Adrenal gland (tissue), 12 donors: ENCODE results near the gene SYNPO2. TPM values are rescaled to one million over a fixed set of nuclear protein-coding genes. Genes with fewer than 3 reads are reported as not detected.

Experiments used
- DNase-seq, 7 donors: peaks; one replicate each; pipeline ENCODE4 v3.0.0-alpha.2; 2019 to 2020
- H3K27ac ChIP-seq, 5 donors: fragments of 200-600 bp; sonication (generic) in 4 of 5; 1 replicate in 3 of 5; 2 replicates in 2 of 5; pipeline versions ENCODE4 v1.5.1 to v1.8.0; 2016 to 2020; ENCODE audit warnings: mild to moderate bottlenecking in 1 of 5
- H3K27me3 ChIP-seq: fragments of 200-600 bp; 2 replicates; pipeline ENCODE4 v1.8.0; 2021
- H3K36me3 ChIP-seq, 2 donors: fragments of 200-600 bp; replicated peaks in 1 of 2; 1 replicate in 1 of 2; 2 replicates in 1 of 2; pipeline versions ENCODE4 v1.5.1 to v1.8.0; 2018 to 2022
- H3K4me1 ChIP-seq, 2 donors: fragments of 200-600 bp; replicated peaks in 1 of 2; 1 replicate in 1 of 2; 2 replicates in 1 of 2; pipeline versions ENCODE4 v1.5.1 to v1.8.0; 2018 to 2021
- H3K4me3 ChIP-seq, 4 donors: fragments of 200-600 bp; sonication (generic) in 3 of 4; one replicate each; pipeline ENCODE4 v1.5.1; 2016 to 2018
- H3K9me3 ChIP-seq, 3 donors: fragments of 200-600 bp; sonication (generic) in 1 of 3; replicated peaks in 1 of 3; 1 replicate in 2 of 3; 2 replicates in 1 of 3; pipeline versions ENCODE4 v1.5.1 to v1.8.0; 2016 to 2021
- POLR2A ChIP-seq, 2 donors: fragments of 450-650 bp; IDR thresholded peaks; one replicate each; pipeline ENCODE4 v1.6.1; 2017; ENCODE audit warnings: antibody characterized with exemption in 2 of 2, mild to moderate bottlenecking in 2 of 2, moderate library complexity in 1 of 2
- WGBS, 4 donors: extraction: QIAGEN DNeasy Blood & Tissue Kit in 2 of 4; methylation state at CpG; one replicate each; pipeline versions ENCODE4 v1.1.5 to v1.1.7; 2013 to 2017; 5-methylcytosine and 5-hydroxymethylcytosine counted together
- intact Hi-C, 2 donors: fragments of 100-400 bp; cut with DNase I; formaldehyde crosslinking; loops; one replicate each; pipeline versions ENCODE4 v1.14.1 to v1.15.0; 2022 to 2023
- polyA plus RNA-seq, 3 donors: library from polyadenylated mRNA; stranded (reverse); fragments of 200-250 nt in 2 of 3; fragments of 350-450 nt in 1 of 3; fragmentation: Illumina TruSeq in 1 of 3; extraction: RNeasy Lipid Tissue Mini Kit (QIAGEN cat#74804) in 1 of 3; gene quantifications; one replicate each; pipeline ENCODE4 v1.2.3, GENCODE V29; 2013 to 2014
- total RNA-seq, 9 donors: library from RNA; depleted of rRNA in 4 of 9; stranded (reverse); fragments of >200 nt in 4 of 9; fragments of 120-200 nt in 1 of 9; fragmentation: NEBNext Ultra II Directional in 1 of 9; extraction: Animal tissue kit (Norgen Biotek cat#: 25700) in 1 of 9; gene quantifications; one replicate each; pipeline versions ENCODE4 v1.1.0 to v1.2.4, GENCODE V29; 2013 to 2023
- TF ChIP-seq, protein P1 (sequence below), 6 experiments: fragments of 450-650 bp in 4 of 6; fragments of 200-600 bp in 2 of 6; sonication (generic) in 1 of 6; IDR thresholded peaks; 1 replicate in 5 of 6; 2 replicates in 1 of 6; pipeline versions ENCODE4 v1.5.1 to v1.8.0; 2016 to 2021; ENCODE audit warnings: antibody characterized with exemption in 6 of 6, mild to moderate bottlenecking in 2 of 6, moderate library complexity in 1 of 6
- donor health status: healthy with polysubstance abuse.
- donor health status: Bipolar disorder and iron deficiency.
- donor health status: DM: yes; HTN: yes; CAD: no.
- donor health status: DM: no; HTN: no; CAD: no.
- donor health status: DM: no; HTN: no; CAD: no.
- donor health status: DM: yes; HTN: yes; CAD: no.

Gene SYNPO2
- total and polyA plus RNA-seq, 12 donors, result 4.5 to 49.0 (median 18.4) TPM

DNA sequence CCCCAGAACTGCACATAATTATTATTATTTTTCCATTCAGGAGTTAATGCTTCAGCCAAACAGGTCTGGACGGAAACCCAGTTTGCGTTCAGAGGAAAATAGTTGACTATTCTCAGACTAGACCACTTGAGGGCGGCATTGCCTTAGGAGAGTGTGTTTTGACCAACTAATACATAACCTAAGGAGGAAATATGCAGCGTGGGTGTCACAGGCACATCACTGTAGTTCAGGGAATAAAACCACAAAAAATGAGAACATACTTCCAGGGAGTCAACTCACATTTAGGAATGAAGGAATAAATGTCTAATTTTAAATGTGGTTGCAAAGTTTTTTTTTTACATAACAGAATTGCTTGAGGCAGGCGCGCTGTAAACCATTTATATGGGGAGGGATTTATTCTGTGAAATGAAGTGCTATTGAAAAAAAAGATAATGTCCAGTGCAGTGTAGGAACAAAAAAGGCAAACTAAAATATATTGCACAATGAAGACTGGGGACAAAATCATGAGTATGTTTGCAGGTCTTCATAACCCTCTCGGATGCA is 93.3 kb downstream of the SYNPO2 start:
- intact Hi-C loops, result loop anchor here (5.0 to 10.0 kb wide), 3 partner anchors 53 to 305 kb away; no protein-coding TSS in a partner anchor
- Histone ChIP-seq H3K27ac (no peak overlapping the region), H3K4me3 (no peak overlapping the region), H3K4me1 (peaks cover 0 to 4% of the 10 kb centered on the region in 2 donors), H3K9me3 (no peaks in the 10 kb centered on the region), H3K36me3 (no peaks in the 10 kb centered on the region), H3K27me3 (no peaks in the 10 kb centered on the region)
- TF ChIP-seq, protein P1, sequence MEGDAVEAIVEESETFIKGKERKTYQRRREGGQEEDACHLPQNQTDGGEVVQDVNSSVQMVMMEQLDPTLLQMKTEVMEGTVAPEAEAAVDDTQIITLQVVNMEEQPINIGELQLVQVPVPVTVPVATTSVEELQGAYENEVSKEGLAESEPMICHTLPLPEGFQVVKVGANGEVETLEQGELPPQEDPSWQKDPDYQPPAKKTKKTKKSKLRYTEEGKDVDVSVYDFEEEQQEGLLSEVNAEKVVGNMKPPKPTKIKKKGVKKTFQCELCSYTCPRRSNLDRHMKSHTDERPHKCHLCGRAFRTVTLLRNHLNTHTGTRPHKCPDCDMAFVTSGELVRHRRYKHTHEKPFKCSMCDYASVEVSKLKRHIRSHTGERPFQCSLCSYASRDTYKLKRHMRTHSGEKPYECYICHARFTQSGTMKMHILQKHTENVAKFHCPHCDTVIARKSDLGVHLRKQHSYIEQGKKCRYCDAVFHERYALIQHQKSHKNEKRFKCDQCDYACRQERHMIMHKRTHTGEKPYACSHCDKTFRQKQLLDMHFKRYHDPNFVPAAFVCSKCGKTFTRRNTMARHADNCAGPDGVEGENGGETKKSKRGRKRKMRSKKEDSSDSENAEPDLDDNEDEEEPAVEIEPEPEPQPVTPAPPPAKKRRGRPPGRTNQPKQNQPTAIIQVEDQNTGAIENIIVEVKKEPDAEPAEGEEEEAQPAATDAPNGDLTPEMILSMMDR (IDR thresholded peaks at IDR 0.05), result peak; percentile 62 to 93 (median 84)
- no peak for TF ChIP-seq POLR2A (IDR thresholded peaks at IDR 0.05)
- 34 to 37% (median 35%) methylated on average over 7 of the region's 7 CpGs for WGBS, 4 donors
- DNase-seq, result peak; percentile 58 to 86 (median 66)

DNA sequence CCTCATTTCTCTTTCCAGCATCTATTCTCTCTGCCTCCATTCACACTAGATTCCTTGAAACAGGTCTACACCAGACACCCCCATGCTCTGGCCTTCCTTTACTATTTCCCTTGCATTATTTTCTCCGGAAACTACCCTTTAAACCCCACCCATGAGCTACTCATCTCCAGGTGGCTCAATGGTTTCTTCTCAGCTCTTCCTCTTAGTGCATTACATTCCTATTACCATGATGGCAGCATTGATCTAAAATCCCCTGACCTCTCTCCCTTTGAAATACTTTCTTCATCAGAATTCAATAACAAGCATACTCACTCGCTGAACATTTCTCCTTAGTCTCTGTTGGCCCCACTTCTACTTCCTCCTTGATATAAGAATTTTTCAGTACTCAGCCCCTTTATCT is 94.6 kb downstream of the SYNPO2 start:
- no peaks in the 10 kb centered on the region for H3K36me3 ChIP-seq
- H3K4me3 ChIP-seq, result no peak overlapping the region
- no peak overlapping the region for H3K27ac ChIP-seq
- TF ChIP-seq, protein P1 (IDR thresholded peaks at IDR 0.05), result no peak
- TF ChIP-seq POLR2A (IDR thresholded peaks at IDR 0.05), result no peak
- peaks cover 0 to 4% of the 10 kb centered on the region in 2 donors for H3K4me1 ChIP-seq
- no peaks in the 10 kb centered on the region for H3K27me3 ChIP-seq
- H3K9me3 ChIP-seq, result no peaks in the 10 kb centered on the region
- intact Hi-C loops, result loop anchor here (5.0 to 10.0 kb wide), 3 partner anchors 52 to 304 kb away; no protein-coding TSS in a partner anchor
- WGBS, 4 donors, result 63 to 79% (median 72%) methylated on average over 2 of the region's 2 CpGs
- no peak for DNase-seq

DNA sequence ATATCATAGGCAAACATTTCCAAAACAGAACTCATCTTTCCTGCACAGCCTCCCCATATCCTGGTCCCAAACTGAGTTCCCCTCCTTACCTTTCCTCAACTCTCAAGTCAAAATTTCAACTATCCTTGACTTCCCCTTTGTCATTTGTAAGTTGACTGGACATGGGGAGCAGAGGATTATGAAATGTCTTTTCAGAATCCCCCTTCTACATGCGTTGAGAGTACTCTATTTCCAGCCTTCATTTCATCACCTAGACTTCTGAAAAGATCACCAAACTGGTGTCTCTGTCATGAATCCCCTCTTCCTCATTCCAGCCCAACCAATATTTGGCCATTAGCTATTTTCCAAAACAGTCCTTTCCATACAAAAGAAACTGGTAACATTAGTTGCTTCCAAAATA is 95.2 kb downstream of the SYNPO2 start:
- H3K36me3 ChIP-seq, result no peaks in the 10 kb centered on the region
- 39 to 59% (median 42%) methylated on average over 1 of the region's 1 CpG for WGBS, 4 donors
- H3K27me3 ChIP-seq, result no peaks in the 10 kb centered on the region
- H3K27ac ChIP-seq, result no peak overlapping the region
- no peaks in the 10 kb centered on the region for H3K9me3 ChIP-seq
- TF ChIP-seq POLR2A (IDR thresholded peaks at IDR 0.05), result no peak
- H3K4me3 ChIP-seq, result no peak overlapping the region
- H3K4me1 ChIP-seq, result peaks cover 0 to 4% of the 10 kb centered on the region in 2 donors
- no peak for DNase-seq
- intact Hi-C loops, result loop anchor here (5.0 to 10.0 kb wide), 3 partner anchors 51 to 303 kb away; no protein-coding TSS in a partner anchor

DNA sequence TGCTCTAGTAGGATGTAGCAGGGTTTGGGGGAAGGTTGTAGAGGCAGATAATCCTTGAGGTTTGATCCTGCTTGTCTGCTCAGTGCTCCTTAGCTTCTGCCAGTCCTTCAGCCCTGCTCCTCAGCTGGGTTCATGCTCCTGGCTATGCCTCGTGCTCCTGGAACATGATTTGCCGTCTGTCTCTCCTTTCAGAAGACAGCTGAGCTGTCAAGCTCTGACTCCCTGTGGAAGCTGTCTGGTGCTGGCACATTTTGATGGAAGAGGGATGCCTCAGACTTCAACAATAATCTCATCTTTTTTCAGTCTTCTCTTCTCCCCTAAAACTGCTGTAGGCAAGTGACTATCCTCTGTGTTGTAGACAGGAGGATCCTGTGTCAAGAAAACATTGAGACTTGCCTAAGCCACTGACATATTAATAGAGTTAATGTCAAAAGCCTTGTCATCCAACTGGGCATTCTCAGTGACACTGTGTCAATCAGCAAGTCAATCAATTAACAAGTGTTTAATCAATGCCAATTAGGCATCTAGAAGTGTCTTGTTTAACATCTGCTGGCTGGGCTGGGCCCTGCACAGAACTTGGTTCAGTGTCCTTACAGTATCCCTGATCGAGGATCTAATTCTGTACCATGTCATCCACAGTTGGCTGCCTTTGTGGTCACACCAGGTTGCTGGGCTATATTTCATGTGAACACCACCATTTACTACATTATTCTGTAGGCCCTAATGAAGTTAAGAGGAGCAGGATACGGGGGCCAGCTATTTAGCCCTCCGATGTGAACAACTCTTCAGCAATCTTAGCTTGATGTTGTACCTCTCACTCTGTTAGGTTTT is 96.7 kb downstream of the SYNPO2 start:
- Histone ChIP-seq H3K27ac (no peak overlapping the region), H3K4me3 (no peak overlapping the region), H3K4me1 (peaks cover 0 to 4% of the 10 kb centered on the region in 2 donors), H3K27me3 (no peaks in the 10 kb centered on the region), H3K9me3 (no peaks in the 10 kb centered on the region), H3K36me3 (no peaks in the 10 kb centered on the region)
- 82 to 89% (median 82%) methylated on average over 5 of the region's 5 CpGs for WGBS, 4 donors
- no peak for DNase-seq
- intact Hi-C loops, result loop anchor here in 1 of 2 donors (10.0 kb wide), 2 partner anchors 49 to 299 kb away; no protein-coding TSS in a partner anchor
- no peak for TF ChIP-seq POLR2A (IDR thresholded peaks at IDR 0.05)

DNA sequence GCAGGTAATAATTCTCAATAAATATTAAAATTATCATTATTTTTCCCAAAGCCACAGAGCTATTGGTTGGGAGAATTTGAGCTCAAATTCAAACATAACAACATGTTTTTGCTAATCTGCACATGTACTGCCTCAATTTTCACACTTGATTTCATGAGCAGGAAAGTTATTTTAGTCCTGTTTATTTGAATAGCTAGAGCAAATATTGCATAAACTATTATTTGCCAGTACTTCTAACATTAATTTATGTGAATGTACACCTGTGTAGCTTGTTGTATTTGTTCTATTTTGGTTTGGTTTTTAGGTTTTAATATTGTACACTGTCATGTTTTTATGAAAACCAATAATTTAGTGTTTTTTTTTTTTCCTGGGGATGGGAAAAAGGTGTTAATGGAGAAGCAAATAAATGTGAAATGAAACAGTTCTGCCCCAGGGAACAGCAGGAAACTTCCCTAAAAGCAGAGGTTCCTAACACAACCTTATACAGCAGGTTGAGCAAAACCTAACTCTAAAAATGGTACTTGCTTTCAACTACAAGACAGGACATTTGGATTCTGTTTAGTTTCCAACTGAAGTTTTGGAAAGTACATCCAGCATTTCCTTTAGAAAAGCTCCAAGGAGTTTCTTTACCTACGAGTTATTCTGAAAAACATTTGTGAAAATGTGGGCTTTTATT is 99.4 kb downstream of the SYNPO2 start:
- H3K27me3 ChIP-seq, result no peaks in the 10 kb centered on the region
- H3K27ac ChIP-seq, result no peak overlapping the region
- H3K9me3 ChIP-seq, result no peaks in the 10 kb centered on the region
- TF ChIP-seq, protein P1 (IDR thresholded peaks at IDR 0.05), result no peak
- TF ChIP-seq POLR2A (IDR thresholded peaks at IDR 0.05), result no peak
- WGBS, 4 donors, result 83 to 89% (median 87%) methylated on average over 1 of the region's 1 CpG
- intact Hi-C loops, result loop anchor here in 1 of 2 donors (10.0 kb wide), 2 partner anchors 47 to 297 kb away; no protein-coding TSS in a partner anchor
- H3K4me1 ChIP-seq, result no peaks in the 10 kb centered on the region
- H3K4me3 ChIP-seq, result no peak overlapping the region
- no peaks in the 10 kb centered on the region for H3K36me3 ChIP-seq
- DNase-seq, result no peak
